HepG2 (cell line): ENCODE measurements around the gene FGF3. TPM values are rescaled to one million over a fixed set of nuclear protein-coding genes. Genes with fewer than 3 reads are reported as not detected.

Experiments used
- ATAC-seq: fragments of 200-7000 bp; cut with Tn5 transposase; 3 replicates; pipeline ENCODE4 v1.9.1; 2020; ENCODE audit warnings: mild to moderate bottlenecking, moderate library complexity
- BruUV-seq: library from RNA; stranded (reverse); fragments of 400-500 nt; replicated peaks from 2 replicates; lab custom pipeline; 2021; lab: Mats Ljungman, UMichigan
- CTCF ChIA-PET: fragments of 300-600 bp; formaldehyde crosslinking; extraction: SDS; loops from one replicate; lab custom pipeline; 2021; ENCODE audit warnings: low total read pairs, inconsistent platforms, low intra/inter-chr PET ratio; lab: Yijun Ruan, JAX
- POLR2A ChIA-PET: fragments of 350-600 bp; sonication (Branson Sonifier 250); formaldehyde crosslinking; loops from one replicate; lab custom pipeline; 2020; ENCODE audit warnings: antibody characterized with exemption, inconsistent platforms; lab: Yijun Ruan, JAX
- DNase-seq: peaks from one replicate; pipeline ENCODE4 v3.0.0-alpha.2; 2015; ENCODE audit warnings: low spot score
- FAIRE-seq: peaks from 3 replicates; lab custom pipeline; 2011; peaks lifted over from hg19 to GRCh38; lab: Jason Lieb, UNC
- H2AFZ ChIP-seq: one replicate; pipeline ENCODE4 v1.6.1; 2011; ENCODE audit warnings: low read length, inconsistent platforms
- H3K27ac ChIP-seq: fragments of 300-600 bp; 3 replicates; pipeline ENCODE4 v1.8.0; 2011; ENCODE audit warnings: mixed run types, mild to moderate bottlenecking, mixed read lengths, low read length, inconsistent platforms; ENCODE audit not compliant: insufficient read depth; ENCODE audit errors: extremely low read length
- H3K27me3 ChIP-seq, 2 experiments: fragments of 200-600 bp in 1 of 2; 2 replicates in 1 of 2; 3 replicates in 1 of 2; pipeline versions ENCODE4 v1.6.0 to v1.8.0; 2011; ENCODE audit warnings: low read length in 2 of 2, mild to moderate bottlenecking in 2 of 2, moderate library complexity in 2 of 2, inconsistent platforms in 1 of 2; ENCODE audit not compliant: insufficient read depth in 2 of 2, control insufficient read depth in 1 of 2
- H3K36me3 ChIP-seq, 2 experiments: fragments of 200-600 bp in 1 of 2; replicated peaks in 1 of 2; 2 replicates in 1 of 2; 3 replicates in 1 of 2; pipeline versions ENCODE4 v1.5.1 to v1.8.0; 2011; ENCODE audit warnings: low read length in 2 of 2, inconsistent platforms in 1 of 2; ENCODE audit not compliant: insufficient read depth in 2 of 2, control insufficient read depth in 1 of 2
- H3K4me1 ChIP-seq: 2 replicates; pipeline ENCODE4 v1.5.1; 2012; ENCODE audit warnings: low read length, inconsistent platforms; ENCODE audit not compliant: insufficient read depth
- H3K4me2 ChIP-seq: 2 replicates; pipeline ENCODE4 v1.6.0; 2011; ENCODE audit warnings: low read depth, low read length, inconsistent platforms
- H3K4me3 ChIP-seq, 3 experiments: fragments of 200-600 bp in 1 of 3; sonication (generic), shearing (Covaris generic) in 1 of 3; replicated peaks in 1 of 3; 2 replicates each; pipeline ENCODE4 v1.5.1; 2011 to 2016; ENCODE audit warnings: low read length in 3 of 3, inconsistent platforms in 2 of 3, low read depth in 2 of 3, mild to moderate bottlenecking in 2 of 3, control low read depth in 1 of 3, mixed read lengths in 1 of 3; ENCODE audit not compliant: insufficient read depth in 1 of 3
- H3K79me2 ChIP-seq: one replicate; pipeline ENCODE4 v1.6.1; 2011; ENCODE audit warnings: low read length, inconsistent platforms; ENCODE audit not compliant: insufficient read depth
- H3K9ac ChIP-seq: 2 replicates; pipeline ENCODE4 v1.6.0; 2011; ENCODE audit warnings: mild to moderate bottlenecking, low read depth, low read length, inconsistent platforms; ENCODE audit not compliant: insufficient read depth
- H3K9me3 ChIP-seq: 2 replicates; pipeline ENCODE4 v1.5.1; 2012; ENCODE audit warnings: mild to moderate bottlenecking, low read length
- H4K20me1 ChIP-seq: 2 replicates; pipeline ENCODE4 v1.6.0; 2011; ENCODE audit warnings: inconsistent platforms, mild to moderate bottlenecking, low read length, moderate library complexity; ENCODE audit not compliant: insufficient read depth
- AHR ChIP-seq: IDR thresholded peaks from 2 replicates; pipeline ENCODE4 v1.6.1; 2018; ENCODE audit warnings: missing genetic modification reagents, missing compliant biosample characterization
- GRHL1 ChIP-seq: sonication (generic); formaldehyde crosslinking; conservative IDR thresholded peaks from 2 replicates; pipeline ENCODE4 v1.8.0; 2022; ENCODE audit warnings: missing genetic modification reagents
- GTF3A ChIP-seq: sonication (generic); formaldehyde crosslinking; conservative IDR thresholded peaks from 2 replicates; pipeline ENCODE4 v1.4.0; 2020; ENCODE audit warnings: mild to moderate bottlenecking, missing genetic modification reagents
- HIVEP1 ChIP-seq: sonication (generic); formaldehyde crosslinking; IDR thresholded peaks from 2 replicates; pipeline ENCODE4 v1.4.0; 2020; ENCODE audit warnings: mild to moderate bottlenecking, missing genetic modification reagents
- HNF1B ChIP-seq: sonication (generic); formaldehyde crosslinking; IDR thresholded peaks from 2 replicates; pipeline ENCODE4 v1.5.1; 2020; ENCODE audit warnings: mild to moderate bottlenecking, moderate library complexity, missing genetic modification reagents
- HOXA9 ChIP-seq: sonication (generic); formaldehyde crosslinking; IDR thresholded peaks from 2 replicates; pipeline ENCODE4 v1.8.1; 2022; ENCODE audit warnings: missing genetic modification reagents, mild to moderate bottlenecking, moderate library complexity, borderline replicate concordance
- NBN ChIP-seq: fragments of 450-650 bp; conservative IDR thresholded peaks from 2 replicates; pipeline ENCODE4 v1.6.1; 2017
- RAD51 ChIP-seq: fragments of 450-650 bp; IDR thresholded peaks from 2 replicates; pipeline ENCODE4 v1.6.1; 2016; ENCODE audit warnings: borderline replicate concordance
- SCMH1 ChIP-seq: sonication (generic); formaldehyde crosslinking; IDR thresholded peaks from 2 replicates; pipeline ENCODE4 v1.9.0; 2021; ENCODE audit warnings: missing genetic modification reagents, mild to moderate bottlenecking, borderline replicate concordance
- ZBTB14 ChIP-seq: sonication (generic); formaldehyde crosslinking; IDR thresholded peaks from 2 replicates; pipeline ENCODE4 v1.4.0; 2020; ENCODE audit warnings: missing genetic modification reagents
- ZNF138 ChIP-seq: sonication (generic); formaldehyde crosslinking; IDR thresholded peaks from 2 replicates; pipeline ENCODE4 v1.5.0; 2020; ENCODE audit warnings: mild to moderate bottlenecking, low read depth, missing genetic modification reagents
- ZNF235 ChIP-seq: sonication (generic); formaldehyde crosslinking; IDR thresholded peaks from 2 replicates; pipeline ENCODE4 v1.8.1; 2023; ENCODE audit warnings: mild to moderate bottlenecking, missing genetic modification reagents, borderline replicate concordance
- ZNF251 ChIP-seq: sonication (generic); formaldehyde crosslinking; IDR thresholded peaks from 2 replicates; pipeline ENCODE4 v1.9.0; 2021; ENCODE audit warnings: mild to moderate bottlenecking, missing genetic modification reagents
- ZNF275 ChIP-seq: sonication (generic); formaldehyde crosslinking; IDR thresholded peaks from 2 replicates; pipeline ENCODE4 v1.8.0; 2022; ENCODE audit warnings: missing genetic modification reagents, mild to moderate bottlenecking, inconsistent platforms, borderline replicate concordance
- ZNF333 ChIP-seq: sonication (generic); formaldehyde crosslinking; IDR thresholded peaks from 2 replicates; pipeline ENCODE4 v1.4.0; 2020; ENCODE audit warnings: mild to moderate bottlenecking, missing genetic modification reagents, borderline replicate concordance
- ZNF451 ChIP-seq: sonication (generic); formaldehyde crosslinking; IDR thresholded peaks from 2 replicates; pipeline ENCODE4 v1.5.0; 2020; ENCODE audit warnings: mild to moderate bottlenecking, missing genetic modification reagents
- ZNF576 ChIP-seq: sonication (generic); formaldehyde crosslinking; IDR thresholded peaks from 2 replicates; pipeline ENCODE4 v1.4.0; 2020; ENCODE audit warnings: mild to moderate bottlenecking, missing genetic modification reagents
- ZNF577 ChIP-seq: sonication (generic); formaldehyde crosslinking; IDR thresholded peaks from 2 replicates; pipeline ENCODE4 v1.4.0; 2020; ENCODE audit warnings: mild to moderate bottlenecking, low read depth, missing genetic modification reagents, borderline replicate concordance
- WGBS: methylation state at CpG from one replicate; pipeline ENCODE4 v1.1.6; 2017; ENCODE audit warnings: low lambda C conversion rate; 5-methylcytosine and 5-hydroxymethylcytosine counted together
- in situ Hi-C: cut with HindIII; loops from 2 replicates; pipeline ENCODE4 v1.10.0; 2017; ENCODE audit warnings: low pct_unique_long_range_greater_than_20kb; ENCODE audit not compliant: extremely low pct_ligation_motif_present
- intact Hi-C: fragments of 100-400 bp; cut with micrococcal nuclease; formaldehyde crosslinking; loops from one replicate; pipeline ENCODE4 v1.10.0; 2022; ENCODE audit not compliant: unreplicated experiment
- polyA plus RNA-seq, 8 experiments: library from polyadenylated mRNA; depleted of rRNA in 3 of 8; stranded (reverse) in 7 of 8; unstranded in 1 of 8; fragments of >200 nt; fragmentation: Illumina TruSeq in 4 of 8; extraction: Trizol in 4 of 8; gene quantifications; 2 replicates each; pipeline versions ENCODE4 v1.2.1 to v1.2.3, GENCODE V29; 2011 to 2016; ENCODE audit warnings: low read depth in 4 of 8, missing spikeins in 1 of 8, mixed read lengths in 1 of 8; ENCODE audit not compliant: insufficient read depth in 1 of 8
- total RNA-seq, 5 experiments: library from RNA; depleted of rRNA; stranded (reverse); fragments of >200 nt; fragmentation: Illumina TruSeq; extraction: Trizol; gene quantifications; 2 replicates each; pipeline ENCODE4 v1.2.3, GENCODE V29; 2016; ENCODE audit warnings: low read depth in 1 of 5

The FGF3 gene
- total and polyA plus RNA-seq, 2 of the 13 experiments (the other 11 are each of a cell fraction or from before 2014, with no cell fraction given): not detected

GRCh38 chr11:69791276-69792180, 27.7 kb downstream of the FGF3 start:
- Histone ChIP-seq H3K36me3 (no peaks in the 10 kb centered on the region), H3K79me2 (no peaks in the 10 kb centered on the region), H3K4me2 (no peak overlapping the region), H3K4me3 (no peak overlapping the region), H3K4me1 (no peaks in the 10 kb centered on the region), H2AFZ (no peak overlapping the region), H4K20me1 (no peaks in the 10 kb centered on the region), H3K27ac (no peak overlapping the region), H3K9me3 (no peaks in the 10 kb centered on the region), H3K27me3 (peaks cover 6 to 44% of the 10 kb centered on the region in 2 experiments; a peak in 4 of 5 replicates), H3K9ac (no peak overlapping the region)
- ChIA-PET CTCF (no interaction called here), POLR2A (no interaction called here)
- TF ChIP-seq ZNF138 (no peak), ZNF576 (CRISPR knock-in tag) (no peak), NBN (no peak), RAD51 (no peak), HIVEP1 (CRISPR knock-in tag) (no peak), ZBTB14 (no peak), HNF1B (no peak), ZNF251 (CRISPR knock-in tag) (no peak), ZNF275 (CRISPR knock-in tag) (no peak), ZNF451 (no peak), HOXA9 (CRISPR knock-in tag) (no peak), GRHL1 (CRISPR knock-in tag) (no peak), AHR (CRISPR knock-in tag) (no peak), GTF3A (CRISPR knock-in tag) (no peak), SCMH1 (CRISPR knock-in tag) (no peak), ZNF235 (no peak), ZNF577 (no peak), ZNF333 (no peak)
- FAIRE-seq (no peak), DNase-seq (no peak), ATAC-seq (no peak)
- 38% methylated on average over 16 of the region's 25 CpGs for WGBS
- intact Hi-C loops (no loop called here), in situ Hi-C loops (no loop called here)
- BruUV-seq: no TSS peak
